HG02973 (cell line): ENCODE data around the gene BRAF.
"Not testable (repeated sequence)": the region's sequence is repeated elsewhere in the genome, so short reads cannot be mapped to it uniquely, and the experiment has no call there.

Source experiments
- ATAC-seq: cut with Tn5 transposase; IDR thresholded peaks from one replicate; pipeline ENCODE4 v1.9.1; 2021; ENCODE audit warnings: moderate library complexity; ENCODE audit not compliant: unreplicated experiment

The BRAF gene

DNA sequence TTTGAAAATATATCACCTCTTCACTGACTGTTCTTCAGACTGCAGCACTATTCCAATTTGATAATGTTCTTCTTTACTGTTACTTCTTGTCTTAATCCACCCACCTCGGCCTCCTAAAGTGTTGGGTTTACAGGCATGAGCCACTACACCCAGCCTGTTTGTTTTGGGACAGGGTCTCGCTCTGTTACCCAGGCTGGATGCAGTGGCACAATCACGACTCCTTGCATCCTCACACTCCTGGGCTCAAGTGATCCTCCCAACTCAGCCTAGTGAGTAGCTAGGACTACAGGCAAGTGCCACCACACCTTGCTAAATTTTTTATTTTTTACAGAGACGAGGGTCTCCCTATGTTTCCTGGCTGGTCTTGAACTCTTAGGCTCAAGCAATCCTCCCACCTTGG, 150.4 kb downstream of the BRAF start:
- ATAC-seq = no peak

DNA sequence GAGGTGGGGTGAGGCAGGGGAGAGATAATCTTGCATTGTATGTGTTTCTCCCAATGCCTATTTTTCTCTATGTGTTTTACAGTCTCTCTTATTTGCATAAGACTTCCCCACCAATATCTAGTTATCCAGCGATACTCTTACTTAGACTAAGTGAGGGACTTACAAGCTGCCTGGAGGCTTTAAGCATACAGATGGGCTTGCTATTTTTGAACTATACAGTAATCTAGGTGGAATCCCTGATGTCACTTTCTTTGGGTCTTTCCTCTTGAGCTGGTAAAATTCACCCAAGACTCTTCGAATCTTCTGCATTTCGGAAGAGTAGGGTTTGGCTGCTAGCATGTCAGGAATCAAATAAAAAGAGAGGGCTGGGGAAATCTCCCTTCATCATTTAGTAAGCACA, 151.6 kb downstream of the BRAF start:
- ATAC-seq = no peak

DNA sequence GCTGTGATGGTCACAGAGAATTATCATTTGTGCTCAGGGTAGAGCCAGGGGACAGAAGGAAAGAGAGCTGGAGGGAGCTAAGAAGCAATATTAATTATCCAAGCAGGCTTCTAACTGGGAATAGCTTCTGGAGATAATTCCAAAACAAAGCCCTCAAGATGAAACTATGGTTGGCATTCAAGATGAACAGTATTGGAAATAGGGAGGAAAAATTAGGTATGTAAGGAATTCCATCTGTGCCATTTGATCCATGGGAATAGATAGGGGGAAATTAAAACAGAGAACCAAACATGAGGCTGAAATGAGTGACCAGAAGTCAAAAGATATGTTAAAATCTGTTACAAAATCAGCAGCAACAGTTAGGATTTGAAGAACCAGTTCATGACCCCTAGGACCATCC, 152.9 kb downstream of the BRAF start:
- ATAC-seq = no peak

DNA sequence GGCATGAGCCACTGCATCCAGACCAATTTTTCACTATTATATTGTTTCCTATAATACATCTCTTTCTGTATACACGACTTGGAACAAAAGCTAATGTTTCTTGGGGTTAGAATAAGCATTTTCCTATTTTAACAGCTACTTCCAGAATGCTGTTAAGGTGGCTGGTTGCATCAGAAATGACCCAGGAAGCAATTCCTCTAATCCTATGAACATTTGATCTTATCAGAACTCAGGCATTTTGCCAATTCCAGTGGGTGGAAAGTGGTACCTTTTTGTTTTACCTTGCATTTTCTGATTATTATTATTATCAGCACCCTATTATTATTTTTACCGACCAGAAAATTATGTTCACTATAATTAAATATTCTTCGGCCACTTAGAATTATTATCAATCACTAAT, 154.9 kb downstream of the BRAF start:
- no peak for ATAC-seq

DNA sequence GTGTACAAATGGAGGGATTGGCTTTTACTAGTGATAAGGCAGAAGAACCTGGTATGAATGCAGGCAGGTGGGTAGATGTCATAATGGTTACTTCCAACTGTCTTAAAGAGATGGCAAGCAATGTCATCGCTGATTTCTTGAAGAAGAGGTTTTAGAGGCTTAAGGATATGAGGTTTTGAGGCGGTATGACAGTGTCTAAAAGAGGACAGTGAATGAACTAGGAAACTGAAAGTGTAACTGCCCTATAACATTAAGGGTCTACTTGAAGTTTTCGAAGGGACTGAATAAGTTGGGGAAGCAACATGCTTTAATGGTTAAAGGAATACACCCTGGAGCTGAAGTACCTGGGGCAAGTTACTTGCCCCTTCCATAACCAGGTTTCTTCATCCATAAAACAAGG, 157.3 kb downstream of the BRAF start:
- no peak for ATAC-seq

DNA sequence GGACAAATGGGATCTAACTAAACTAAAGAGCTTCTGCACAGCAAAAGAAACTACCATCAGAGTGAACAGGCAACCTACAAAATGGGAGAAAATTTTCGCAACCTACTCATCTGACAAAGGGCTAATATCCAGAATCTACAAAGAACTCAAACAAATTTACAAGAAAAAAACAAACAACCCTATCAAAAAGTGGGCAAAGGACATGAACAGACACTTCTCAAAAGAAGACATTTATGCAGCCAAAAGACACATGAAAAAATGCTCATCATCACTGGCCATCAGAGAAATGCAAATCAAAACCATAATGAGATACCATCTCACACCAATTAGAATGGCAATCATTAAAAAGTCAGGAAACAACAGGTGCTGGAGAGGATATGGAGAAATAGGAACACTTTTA, 159.3 kb downstream of the BRAF start:
- not testable (repeated sequence) for ATAC-seq

DNA sequence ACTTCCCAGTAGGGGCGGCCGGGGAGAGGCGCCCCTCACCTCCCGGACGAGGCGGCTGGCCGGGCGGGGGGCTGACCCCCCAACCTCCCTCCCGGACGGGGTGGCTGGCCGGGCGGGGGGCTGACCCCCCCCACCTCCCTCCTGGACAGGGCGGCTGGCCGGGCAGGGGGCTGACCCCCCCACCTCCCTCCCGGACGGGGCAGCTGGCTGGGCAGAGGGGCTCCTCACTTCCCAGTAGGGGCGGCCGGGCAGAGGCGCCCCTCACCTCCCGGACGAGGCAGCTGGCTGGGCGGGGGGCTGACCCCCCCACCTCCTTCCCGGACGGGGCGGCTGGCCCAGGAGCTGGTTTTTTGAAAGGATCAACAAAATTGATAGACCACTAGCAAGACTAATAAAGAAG, 161.6 kb downstream of the BRAF start:
- ATAC-seq = not testable (repeated sequence)

DNA sequence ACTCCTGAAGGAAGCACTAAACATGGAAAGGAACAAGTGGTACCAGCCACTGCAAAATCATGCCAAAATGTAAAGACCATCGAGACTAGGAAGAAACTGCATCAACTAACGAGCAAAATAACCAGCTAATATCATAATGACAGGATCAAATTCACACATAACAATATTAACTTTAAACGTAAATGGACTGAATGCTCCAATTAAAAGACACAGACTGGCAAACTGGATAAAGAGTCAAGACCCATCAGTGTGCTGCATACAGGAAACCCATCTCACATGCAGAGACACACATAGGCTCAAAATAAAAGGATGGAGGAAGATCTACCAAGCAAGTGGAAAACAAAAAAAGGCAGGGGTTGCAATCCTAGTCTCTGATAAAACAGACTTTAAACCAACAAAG, 163.4 kb downstream of the BRAF start:
- not testable (repeated sequence) for ATAC-seq

DNA sequence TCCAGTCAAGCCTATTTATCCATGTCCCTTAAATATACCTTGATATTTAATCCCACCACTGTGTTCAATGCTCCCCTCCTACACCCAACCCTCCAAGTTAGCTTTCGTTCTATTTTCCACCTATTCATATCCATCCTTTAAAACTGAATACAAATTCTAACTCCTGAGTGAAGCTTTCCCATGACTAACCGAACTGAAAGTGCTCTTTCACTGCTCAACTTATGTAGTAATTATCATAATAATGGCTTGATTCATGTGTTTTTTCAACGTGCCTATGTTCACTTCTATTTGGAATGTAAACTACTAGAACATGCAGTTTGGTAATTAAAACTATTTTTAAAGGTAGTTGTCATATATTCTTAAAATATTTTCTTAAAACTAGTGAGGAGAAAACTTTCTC, 170.2 kb downstream of the BRAF start:
- ATAC-seq = no peak

DNA sequence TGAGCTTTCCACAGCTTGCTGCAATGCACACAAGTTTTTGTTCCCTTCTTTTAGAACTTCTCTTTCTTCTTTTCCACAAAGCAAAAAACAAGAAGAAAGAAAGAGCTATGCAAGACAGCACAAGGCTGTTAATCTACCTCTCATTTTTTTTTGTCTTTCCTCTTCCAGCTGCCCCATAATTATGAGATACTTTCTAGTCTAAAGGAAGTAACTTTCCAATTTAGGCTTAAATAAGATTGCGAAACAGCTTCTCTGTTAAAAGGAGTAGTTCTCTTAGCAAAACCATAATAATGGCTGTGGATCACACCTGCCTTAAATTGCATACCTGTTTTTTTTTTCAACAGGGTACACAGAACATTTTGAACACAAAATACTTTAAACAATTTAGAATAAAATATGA, 172.2 kb downstream of the BRAF start:
- no peak for ATAC-seq

DNA sequence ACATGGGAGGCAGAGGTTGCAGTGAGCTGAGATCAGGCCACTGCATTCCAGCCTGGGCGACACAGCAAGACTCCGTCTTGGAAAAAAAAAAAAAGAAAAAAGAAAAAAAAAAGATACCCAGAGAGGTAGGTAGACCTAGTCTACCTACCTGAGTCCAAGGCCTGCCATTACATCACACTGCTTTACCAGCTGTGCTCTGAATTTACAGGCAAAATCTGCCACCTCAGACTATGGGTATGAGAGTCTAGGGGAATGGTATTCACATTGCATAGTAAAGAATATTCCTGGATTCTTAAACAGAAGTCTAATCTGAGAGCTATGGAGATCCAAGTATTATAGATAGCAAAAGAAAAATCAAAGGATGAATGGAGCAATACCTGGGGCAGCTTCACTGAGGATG, 178.0 kb downstream of the BRAF start:
- ATAC-seq = no peak

DNA sequence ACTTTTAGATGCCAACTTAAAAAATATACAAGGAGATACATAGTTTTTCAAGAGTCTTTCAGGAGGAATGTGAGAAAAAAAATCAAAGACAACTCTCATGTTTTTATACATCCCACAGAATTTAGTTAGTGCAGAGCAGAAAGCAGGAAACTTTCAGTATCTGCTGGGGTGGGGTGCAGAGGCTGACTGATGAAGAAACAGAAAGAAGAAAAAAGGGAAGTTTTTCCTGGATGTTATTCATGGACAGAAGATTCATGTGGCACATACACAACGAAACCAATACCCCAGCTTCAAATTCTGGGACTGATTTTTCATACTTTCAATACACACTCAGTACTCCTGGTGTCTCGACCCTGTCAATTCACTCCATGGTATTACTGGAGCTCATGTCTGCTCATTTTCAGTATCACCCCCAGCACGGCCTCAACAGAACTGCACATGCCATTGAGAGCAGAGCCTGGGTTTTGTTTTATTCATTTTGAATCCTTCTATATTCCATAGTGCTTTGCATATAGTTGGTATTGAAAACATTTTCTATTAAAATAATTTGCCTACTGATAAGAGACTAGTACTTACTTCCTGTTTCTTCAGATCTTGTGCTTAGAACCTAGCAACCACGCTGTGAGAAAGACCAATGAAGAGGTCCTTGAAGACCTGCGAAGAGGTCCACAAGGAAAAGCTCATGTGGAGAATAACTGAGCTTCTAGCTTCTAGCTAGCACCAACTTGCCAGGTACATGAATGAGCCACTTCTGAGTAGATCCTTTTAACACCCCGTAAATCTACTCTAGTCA, 179.3 kb downstream of the BRAF start:
- ATAC-seq = no peak

DNA sequence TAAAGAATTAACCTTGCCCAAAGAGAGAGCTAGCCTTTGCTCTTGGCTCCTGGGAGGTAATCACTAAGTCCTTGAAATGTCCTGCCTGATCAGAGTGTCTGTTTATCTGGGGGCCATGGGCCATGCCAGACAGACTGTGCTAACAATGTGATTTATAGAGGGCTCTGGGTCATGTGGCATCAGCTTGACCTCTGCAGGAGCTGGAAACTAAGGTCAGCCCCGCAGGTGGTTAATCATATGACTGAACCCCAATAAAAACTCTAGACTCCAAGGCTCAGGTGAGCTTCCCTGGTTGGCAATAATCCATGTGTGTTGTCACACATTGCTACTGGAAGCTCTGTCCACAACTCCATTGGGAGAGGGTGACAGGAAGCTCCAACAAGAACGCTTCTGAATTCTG, 180.7 kb downstream of the BRAF start:
- no peak for ATAC-seq

DNA sequence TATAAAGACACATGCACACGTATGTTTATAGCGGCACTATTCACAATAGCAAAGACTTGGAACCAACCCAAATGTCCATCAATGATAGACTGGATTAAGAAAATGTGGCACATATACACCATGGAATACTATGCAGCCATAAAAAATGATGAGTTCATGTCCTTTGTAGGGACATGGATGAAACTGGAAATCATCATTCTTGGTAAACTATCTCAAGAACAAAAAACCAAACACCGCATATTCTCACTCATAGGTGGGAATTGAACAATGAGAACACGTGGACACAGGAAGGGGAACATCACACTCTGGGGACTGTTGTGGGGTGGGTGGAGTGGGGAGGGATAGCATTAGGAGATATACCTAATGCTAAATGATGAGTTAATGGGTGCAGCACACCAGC, 181.5 kb downstream of the BRAF start:
- not testable (repeated sequence) for ATAC-seq

DNA sequence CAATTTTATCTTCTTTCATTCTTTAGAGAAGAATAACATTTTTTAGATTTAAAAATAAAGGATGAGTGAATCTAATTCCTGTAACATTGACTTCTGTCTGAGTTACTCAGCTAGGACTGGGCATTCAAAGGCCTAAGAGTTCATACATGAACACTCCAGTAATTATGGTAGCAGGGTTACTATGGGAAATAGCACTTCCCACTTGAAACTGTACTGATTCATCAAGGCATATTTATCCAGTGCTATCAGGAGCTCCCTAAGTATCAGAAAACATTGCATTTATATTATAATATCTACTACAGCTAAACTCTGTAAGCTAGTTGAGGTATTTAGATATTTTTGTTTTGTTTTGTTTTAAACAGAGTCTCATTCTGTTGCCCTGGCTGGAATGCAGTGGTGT, 186.4 kb downstream of the BRAF start:
- ATAC-seq = no peak

DNA sequence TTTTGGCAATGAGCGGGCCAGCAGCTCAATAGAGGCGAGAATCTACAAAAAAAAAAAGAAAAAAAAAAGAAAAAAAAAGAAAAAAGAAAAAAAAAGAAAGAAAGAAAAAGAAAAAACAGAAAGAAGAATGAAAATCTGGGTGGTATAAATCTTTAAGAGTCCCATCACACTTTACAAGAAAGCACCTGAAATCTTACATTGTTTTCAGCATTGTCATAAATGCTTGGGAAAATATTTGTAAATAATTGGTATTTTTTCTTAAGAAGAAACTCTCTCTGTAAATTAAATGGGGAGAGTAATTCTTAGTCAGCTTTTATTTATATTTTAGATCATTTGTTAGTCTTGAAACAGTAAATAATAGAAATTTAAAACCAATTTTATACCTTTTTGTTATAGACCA, 190.0 kb downstream of the BRAF start:
- no peak for ATAC-seq

DNA sequence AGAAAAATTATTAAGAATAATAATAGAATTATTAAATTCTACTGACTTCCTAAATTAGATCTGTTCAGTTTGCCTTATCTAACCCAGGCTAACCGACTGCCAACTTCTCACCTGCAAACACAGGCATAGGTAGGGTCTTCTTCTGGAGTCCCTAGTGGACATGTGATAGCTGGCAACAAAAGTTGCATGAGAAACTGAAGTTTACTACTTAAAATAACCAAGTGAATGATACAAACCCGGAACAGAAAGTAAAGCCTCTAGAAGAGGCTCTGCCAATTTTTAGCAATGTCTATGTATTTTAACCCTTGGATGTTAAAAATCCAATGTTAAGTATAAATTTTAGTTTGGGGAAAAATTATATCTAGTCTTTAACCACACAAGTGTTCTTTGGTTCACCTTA, 190.6 kb downstream of the BRAF start:
- no peak for ATAC-seq

DNA sequence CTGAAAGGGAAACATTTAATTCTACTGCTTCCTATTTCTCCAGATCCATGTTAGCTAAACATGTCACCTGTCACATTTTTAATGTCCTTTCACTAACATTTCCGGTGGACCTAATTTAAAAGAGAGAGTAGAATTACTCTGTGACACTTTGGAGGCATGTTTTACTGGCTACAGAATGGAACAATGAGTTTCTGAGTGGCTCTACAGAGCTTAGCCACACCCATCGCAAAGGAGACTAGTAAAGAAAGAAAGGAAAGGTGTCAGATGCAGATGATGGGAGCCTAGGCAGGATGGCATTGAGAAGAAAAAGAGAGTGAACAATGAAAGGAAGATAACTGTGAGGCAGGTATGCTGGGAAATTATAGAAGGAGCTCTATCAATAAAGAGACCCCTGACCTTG, 192.3 kb downstream of the BRAF start:
- no peak for ATAC-seq

DNA sequence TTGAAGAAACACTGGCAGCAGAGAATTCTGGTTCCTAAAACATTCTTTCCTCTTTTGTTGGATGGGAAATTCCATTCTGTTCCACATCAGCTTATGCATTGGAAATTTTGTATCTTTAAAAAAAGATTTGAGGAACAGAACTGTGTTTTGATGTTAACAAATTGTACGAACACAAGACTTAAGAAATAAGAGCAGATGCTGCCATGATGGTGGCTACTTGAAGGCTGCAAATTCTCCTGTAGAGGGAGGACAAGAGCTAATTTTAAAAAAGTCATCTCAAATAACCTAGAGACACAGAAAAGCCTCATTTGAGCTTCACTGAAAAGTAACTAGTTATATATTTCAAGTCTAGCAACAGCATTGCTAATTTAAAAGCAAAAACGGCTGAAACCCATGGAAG, 198.4 kb downstream of the BRAF start:
- ATAC-seq = no peak

DNA sequence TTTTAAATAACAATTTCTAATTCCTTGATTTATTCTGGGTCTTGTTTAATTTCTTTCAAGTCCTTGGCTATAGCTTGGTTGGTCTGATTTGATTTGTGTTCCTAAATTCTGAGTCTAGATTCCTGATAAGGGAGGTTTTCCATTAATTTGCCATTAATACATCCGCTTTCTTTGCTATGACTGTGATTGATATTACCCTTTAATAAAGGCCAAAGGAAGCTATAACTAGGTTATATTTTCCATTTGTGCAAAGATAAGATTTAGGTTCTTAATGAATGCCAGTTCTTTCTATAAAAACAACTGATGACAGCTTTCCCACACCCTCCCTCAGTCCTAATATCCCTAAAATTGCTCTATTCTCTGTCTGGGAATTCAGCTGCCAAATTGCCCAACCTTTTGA, 200.0 kb downstream of the BRAF start:
- ATAC-seq = no peak

DNA sequence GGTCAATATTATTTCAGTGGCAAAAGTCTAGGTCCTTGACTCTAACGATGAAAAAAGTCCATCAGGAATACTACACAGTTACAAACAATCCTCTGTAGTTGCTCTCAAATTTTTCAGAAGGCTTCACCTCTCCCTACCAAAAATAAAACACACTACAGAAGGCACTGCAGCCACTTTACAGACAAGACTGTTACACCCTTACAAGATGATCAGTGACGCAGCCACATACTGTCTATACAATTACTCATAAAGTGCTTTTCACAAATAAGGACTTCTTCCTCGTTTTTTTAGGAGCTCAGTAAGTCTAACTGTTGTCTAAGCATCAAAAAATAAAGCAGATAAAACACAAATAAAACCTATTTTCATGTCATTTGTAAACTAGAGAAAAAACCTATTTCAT, 201.2 kb downstream of the BRAF start:
- ATAC-seq = no peak

DNA sequence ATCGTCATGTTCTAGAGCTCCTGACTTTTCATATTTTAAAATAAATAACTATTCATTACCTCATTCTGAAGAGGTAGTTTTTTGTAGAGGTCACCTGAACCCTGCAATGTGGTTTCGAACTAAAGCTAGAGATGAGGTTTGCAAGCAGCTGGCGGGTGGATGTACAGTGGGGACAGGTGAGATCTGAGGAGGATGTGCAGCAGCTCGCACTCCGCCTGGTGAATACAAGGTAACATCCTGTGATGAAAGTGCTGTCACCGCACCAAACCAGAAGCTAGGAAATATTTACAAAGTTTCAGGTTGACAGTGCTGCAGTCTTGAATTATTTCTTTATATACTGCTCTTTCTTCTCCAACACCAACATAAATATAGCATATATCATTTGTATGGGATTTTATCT, 201.7 kb downstream of the BRAF start:
- no peak for ATAC-seq

DNA sequence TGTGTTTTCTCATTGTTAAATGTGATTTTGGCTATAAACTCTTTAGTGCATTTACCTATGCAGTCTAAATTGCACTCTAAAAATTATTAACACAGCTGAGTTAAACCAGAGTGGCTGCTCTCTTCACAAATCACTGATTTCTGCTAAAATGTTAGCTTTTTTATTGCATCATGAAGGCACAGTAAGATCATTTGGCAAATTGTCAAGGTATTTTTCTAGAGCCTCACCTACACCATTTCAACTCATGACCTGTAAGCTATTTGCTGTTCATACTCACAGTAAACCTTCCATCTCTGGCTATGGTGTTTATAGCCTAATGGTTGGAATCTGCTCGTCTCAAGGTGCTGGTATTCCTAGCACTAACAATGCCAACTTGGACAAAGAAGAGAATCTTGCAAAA, 202.5 kb downstream of the BRAF start:
- no peak for ATAC-seq
